Subcutaneous abdominal adipose tissue (tissue), 5 donors: Measurements from ENCODE around the gene SERPINE2.

Source experiments
- H3K27ac ChIP-seq: one replicate; pipeline ENCODE4 v1.7.0; 2013; ENCODE audit warnings: low read depth, mild to moderate bottlenecking, inconsistent platforms, low read length, moderate library complexity
- H3K27me3 ChIP-seq, 5 donors: one replicate each; pipeline ENCODE4 v1.7.0; 2013; ENCODE audit warnings: low read length in 5 of 5, inconsistent platforms in 1 of 5; ENCODE audit not compliant: control insufficient read depth in 5 of 5, insufficient read depth in 4 of 5
- H3K36me3 ChIP-seq, 5 donors: one replicate each; pipeline ENCODE4 v1.7.0; 2013; ENCODE audit warnings: low read length in 5 of 5; ENCODE audit not compliant: control insufficient read depth in 5 of 5, insufficient read depth in 5 of 5
- H3K4me1 ChIP-seq, 5 donors: one replicate each; pipeline ENCODE4 v1.7.0; 2013; ENCODE audit warnings: low read length in 5 of 5, mild to moderate bottlenecking in 3 of 5, moderate library complexity in 1 of 5; ENCODE audit not compliant: control insufficient read depth in 5 of 5, insufficient read depth in 5 of 5
- H3K4me3 ChIP-seq, 5 donors: one replicate each; pipeline ENCODE4 v1.7.0; 2013; ENCODE audit warnings: low read length in 5 of 5, low read depth in 1 of 5
- H3K9ac ChIP-seq, 5 donors: one replicate each; pipeline ENCODE4 v1.7.0; 2013; ENCODE audit warnings: low read length in 5 of 5, mild to moderate bottlenecking in 4 of 5, moderate library complexity in 3 of 5
- H3K9me3 ChIP-seq, 5 donors: one replicate each; pipeline ENCODE4 v1.7.0; 2013; ENCODE audit warnings: low read length in 5 of 5; ENCODE audit not compliant: control insufficient read depth in 5 of 5
- donor health status: healthy.
- donor health status: healthy.
- donor health status: healthy.
- donor health status: healthy.
- donor health status: healthy.

Gene SERPINE2

DNA sequence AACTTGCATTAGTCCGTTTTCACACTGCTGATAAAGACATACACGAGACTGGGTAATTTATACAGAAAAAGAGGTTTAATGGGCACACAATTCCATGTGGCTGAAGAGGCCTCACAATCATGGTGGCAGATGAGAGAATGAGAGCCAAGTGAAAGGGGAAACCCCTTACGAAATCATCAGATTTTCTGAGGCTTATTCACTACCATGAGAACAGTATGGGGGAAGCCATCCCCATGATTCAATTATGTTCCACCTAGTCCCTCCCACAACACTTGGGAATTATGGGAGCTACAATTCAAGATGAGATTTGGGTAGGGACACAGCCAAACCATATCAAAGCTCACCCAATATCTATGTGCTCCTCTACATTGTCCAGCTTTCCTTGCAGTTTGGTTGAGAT is 16.0 kb upstream of the SERPINE2 start:
- H3K27me3 ChIP-seq: no peaks in the 10 kb centered on the region
- H3K9me3 ChIP-seq: no peaks in the 10 kb centered on the region
- H3K36me3 ChIP-seq: no peaks in the 10 kb centered on the region
- no peak overlapping the region for H3K4me3 ChIP-seq
- H3K9ac ChIP-seq: no peak overlapping the region
- no peak overlapping the region for H3K27ac ChIP-seq
- H3K4me1 ChIP-seq: no peaks in the 10 kb centered on the region

DNA sequence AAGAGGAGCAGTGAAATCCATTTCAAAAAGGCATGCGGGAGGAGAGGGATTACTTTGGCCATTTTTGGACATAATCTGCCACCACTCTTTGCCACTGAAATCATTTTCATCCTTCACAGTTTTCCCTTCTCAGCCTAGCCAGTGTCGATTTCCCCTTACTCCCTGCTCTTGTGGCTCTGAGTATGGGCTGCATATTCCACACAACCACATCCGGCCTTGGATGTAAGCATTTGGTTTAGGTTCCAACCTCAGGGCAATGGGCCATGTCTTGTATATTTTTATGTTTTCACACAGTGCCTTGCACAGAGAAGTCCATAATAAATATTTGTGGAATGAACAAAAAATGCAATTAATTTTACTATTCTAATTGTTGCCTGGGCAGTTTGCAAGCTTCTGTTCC is 7.7 kb upstream of the SERPINE2 start:
- Histone ChIP-seq H3K27ac (no peak overlapping the region), H3K9me3 (peaks cover 0 to 4% (median 0%) of the 10 kb centered on the region in 5 donors), H3K36me3 (no peaks in the 10 kb centered on the region), H3K27me3 (peaks cover 0 to 5% (median 0%) of the 10 kb centered on the region in 5 donors), H3K4me1 (peaks cover 0 to 5% (median 2%) of the 10 kb centered on the region in 5 donors), H3K4me3 (no peak overlapping the region), H3K9ac (no peak overlapping the region)

DNA sequence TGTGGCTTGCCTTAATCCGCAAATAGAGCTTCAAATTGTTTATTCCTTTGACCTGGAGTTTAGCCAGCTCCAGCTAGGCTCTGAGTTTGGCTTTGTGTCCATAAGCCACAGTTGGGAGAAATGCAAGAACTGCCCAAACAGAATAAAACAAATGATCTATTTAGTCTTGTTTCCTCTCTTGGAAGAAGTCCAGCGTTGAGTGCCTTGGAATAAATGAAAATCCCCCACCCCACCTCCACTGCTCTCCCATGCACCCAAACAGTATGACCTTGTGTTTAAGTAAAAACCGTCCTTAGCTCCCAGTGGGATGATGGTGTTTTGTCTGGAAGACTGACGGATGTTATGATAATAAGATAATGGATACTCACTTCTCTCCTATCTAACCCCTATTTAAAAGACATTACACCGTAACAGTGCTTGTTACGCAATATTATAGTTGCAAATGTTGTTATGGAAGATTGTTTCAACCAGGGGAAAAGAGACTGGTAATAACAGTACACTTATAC is 3.2 kb upstream of the SERPINE2 start:
- H3K27ac ChIP-seq: no peak overlapping the region
- H3K4me1 ChIP-seq: peaks cover 0 to 19% (median 15%) of the 10 kb centered on the region in 5 donors
- H3K4me3 ChIP-seq: no peak overlapping the region
- no peaks in the 10 kb centered on the region for H3K9me3 ChIP-seq
- H3K9ac ChIP-seq: no peak overlapping the region
- H3K27me3 ChIP-seq: peaks cover 3 to 24% (median 11%) of the 10 kb centered on the region in 5 donors
- H3K36me3 ChIP-seq: no peaks in the 10 kb centered on the region

DNA sequence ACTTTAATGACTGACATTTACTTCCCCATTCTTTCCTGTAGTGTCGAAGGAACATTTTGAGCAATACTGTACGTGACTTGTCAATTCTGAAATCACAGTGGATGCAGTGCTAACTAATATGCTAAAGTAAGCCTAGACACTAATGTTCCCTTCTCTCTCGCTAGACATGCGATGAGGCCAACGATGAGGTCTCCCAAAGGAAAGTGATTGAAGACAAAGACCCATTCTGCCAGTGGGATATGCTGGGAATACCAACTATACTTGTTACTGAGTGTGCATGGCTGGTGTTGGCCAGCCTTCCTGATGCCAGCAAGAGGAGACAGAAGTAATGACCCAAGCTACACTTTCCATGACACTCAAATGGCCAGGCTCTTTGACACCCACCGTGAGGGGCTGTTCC is 2.5 kb upstream of the SERPINE2 start:
- H3K27ac ChIP-seq: no peak overlapping the region
- H3K27me3 ChIP-seq: peaks cover 4 to 30% (median 14%) of the 10 kb centered on the region in 5 donors
- H3K36me3 ChIP-seq: no peaks in the 10 kb centered on the region
- no peaks in the 10 kb centered on the region for H3K9me3 ChIP-seq
- no peak overlapping the region for H3K9ac ChIP-seq
- no peak overlapping the region for H3K4me3 ChIP-seq
- peaks cover 0 to 19% (median 15%) of the 10 kb centered on the region in 5 donors for H3K4me1 ChIP-seq

DNA sequence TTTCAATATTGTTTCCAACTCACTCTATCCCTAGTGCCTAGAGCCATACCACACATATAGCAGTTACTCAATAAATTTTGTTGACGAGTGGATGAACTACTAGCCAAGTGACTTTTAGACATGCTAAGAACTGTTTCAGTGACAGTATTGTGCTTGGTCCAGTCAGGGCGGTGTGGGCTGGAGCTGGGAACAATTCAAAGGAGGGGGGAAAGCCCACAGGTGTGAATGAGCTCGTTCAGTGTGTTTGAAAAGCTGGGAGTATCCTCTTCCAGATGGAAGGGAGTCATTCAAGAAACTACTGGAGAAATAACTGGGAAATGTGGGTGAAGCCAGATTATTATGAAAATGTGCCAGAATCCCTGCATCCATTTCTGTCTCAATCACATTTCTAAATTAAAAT is 1.7 kb upstream of the SERPINE2 start:
- H3K36me3 ChIP-seq: no peaks in the 10 kb centered on the region
- peaks cover 0 to 19% (median 15%) of the 10 kb centered on the region in 5 donors for H3K4me1 ChIP-seq
- H3K9ac ChIP-seq: no peak overlapping the region
- no peak overlapping the region for H3K4me3 ChIP-seq
- H3K27me3 ChIP-seq: peaks cover 4 to 31% (median 15%) of the 10 kb centered on the region in 5 donors
- H3K27ac ChIP-seq: no peak overlapping the region
- H3K9me3 ChIP-seq: no peaks in the 10 kb centered on the region

DNA sequence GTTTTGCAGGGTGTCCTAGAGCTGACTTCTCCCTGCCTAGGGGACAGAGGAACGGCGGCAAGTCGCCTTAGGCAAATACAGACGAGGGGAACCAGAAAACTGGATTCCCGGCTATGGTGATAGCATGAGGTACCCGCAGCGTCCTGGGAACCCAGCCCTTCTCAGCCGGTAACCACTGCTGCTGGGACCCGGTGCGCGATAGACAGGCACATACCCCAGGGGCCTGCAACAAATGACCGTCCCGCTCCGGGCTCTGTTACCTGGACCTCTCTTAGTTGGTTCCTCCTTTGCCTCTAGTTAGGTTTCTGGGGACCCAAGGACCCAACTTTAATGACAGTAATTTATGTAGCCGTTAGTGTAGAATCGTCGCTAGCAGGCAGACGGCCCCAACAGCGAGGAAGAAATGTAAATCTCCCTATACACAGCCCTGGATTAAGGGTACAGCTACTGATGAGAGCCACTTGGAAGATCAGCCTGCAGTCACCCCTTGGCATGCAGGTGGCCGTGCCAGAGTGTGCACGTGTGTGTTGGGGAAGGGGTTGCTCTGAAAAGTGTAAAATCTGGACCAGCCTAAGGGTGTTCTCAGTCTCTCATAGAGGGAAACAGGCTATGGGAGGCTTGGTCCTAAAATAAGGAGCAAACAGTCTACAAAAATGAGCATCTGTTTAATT is 819 bp upstream of the SERPINE2 start:
- no peak overlapping the region for H3K9ac ChIP-seq

DNA sequence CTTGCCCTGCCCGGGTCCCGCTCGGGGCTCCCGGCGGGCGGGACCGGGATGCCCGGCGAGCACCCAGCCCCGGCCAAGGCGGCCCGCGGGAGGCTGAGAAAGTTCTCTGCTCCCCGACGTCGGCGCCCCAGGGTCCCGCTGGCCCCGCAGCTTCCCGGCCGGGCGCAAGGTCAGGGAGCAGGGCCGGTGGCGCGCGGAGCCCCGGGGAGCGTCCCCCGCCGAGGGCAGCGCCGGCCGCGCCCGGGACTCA is 331 bp downstream of the SERPINE2 start:
- peak overlapping the region in 4 of 5 donors; percentile 49 to 65 (median 60) for H3K4me3 ChIP-seq
- no peaks in the 10 kb centered on the region for H3K9me3 ChIP-seq
- H3K4me1 ChIP-seq: peaks cover 5 to 19% (median 15%) of the 10 kb centered on the region in 5 donors
- H3K36me3 ChIP-seq: no peaks in the 10 kb centered on the region
- H3K9ac ChIP-seq: no peak overlapping the region
- no peak overlapping the region for H3K27ac ChIP-seq
- H3K27me3 ChIP-seq: peaks cover 4 to 36% (median 20%) of the 10 kb centered on the region in 5 donors

More for the DNA sequence above, 819 bp upstream of the SERPINE2 start:
- peaks cover 4 to 35% (median 17%) of the 10 kb centered on the region in 5 donors for H3K27me3 ChIP-seq
- H3K4me3 ChIP-seq: peak overlapping the region in 4 of 5 donors; percentile 50 to 65 (median 59)
- no peak overlapping the region for H3K27ac ChIP-seq
- no peaks in the 10 kb centered on the region for H3K36me3 ChIP-seq
- no peaks in the 10 kb centered on the region for H3K9me3 ChIP-seq
- peaks cover 3 to 19% (median 15%) of the 10 kb centered on the region in 5 donors for H3K4me1 ChIP-seq

DNA sequence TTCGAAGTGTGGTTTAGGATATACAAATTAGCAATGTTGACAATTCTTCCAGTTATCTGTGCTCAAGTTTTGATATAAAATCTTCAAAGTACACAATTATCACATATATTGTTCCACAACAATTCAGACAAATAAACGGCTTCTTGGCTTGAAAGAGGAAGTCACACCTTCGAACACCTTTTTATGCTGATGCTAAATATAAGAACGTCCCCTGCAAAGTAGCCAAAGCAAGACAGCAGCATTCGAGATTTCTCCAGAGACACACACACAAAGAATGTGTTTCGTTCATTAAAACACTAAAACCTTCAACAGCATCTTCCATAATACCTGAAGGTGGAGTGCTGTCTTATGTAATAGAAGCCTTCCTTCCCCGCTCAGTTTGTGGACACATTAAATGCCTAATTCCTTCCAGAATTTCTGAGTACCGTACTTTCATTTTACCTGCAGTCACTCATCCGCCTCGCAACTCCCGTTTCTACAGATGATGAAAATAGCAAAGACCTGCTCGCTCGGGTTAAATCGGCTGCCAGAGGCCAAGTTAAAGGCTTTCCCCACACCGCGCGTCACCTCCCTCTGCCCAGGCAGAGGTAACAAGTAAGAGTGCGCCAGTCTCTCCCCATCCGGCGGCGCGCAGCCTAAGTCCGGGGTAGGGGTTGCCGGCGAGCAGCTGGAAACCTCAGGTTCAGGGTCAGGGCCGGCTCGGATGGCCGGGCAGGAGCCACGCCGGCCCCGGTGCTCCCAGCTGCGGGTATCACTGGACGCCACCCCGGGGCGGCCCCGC is 847 bp downstream of the SERPINE2 start:
- H3K36me3 ChIP-seq: no peaks in the 10 kb centered on the region
- no peak overlapping the region for H3K27ac ChIP-seq
- H3K9ac ChIP-seq: peak overlapping the region in 2 of 5 donors; percentile 7 to 26
- H3K4me1 ChIP-seq: peaks cover 5 to 19% (median 15%) of the 10 kb centered on the region in 5 donors
- H3K27me3 ChIP-seq: peaks cover 4 to 36% (median 20%) of the 10 kb centered on the region in 5 donors
- H3K9me3 ChIP-seq: no peaks in the 10 kb centered on the region
- peak overlapping the region; percentile 49 to 66 (median 63) for H3K4me3 ChIP-seq

DNA sequence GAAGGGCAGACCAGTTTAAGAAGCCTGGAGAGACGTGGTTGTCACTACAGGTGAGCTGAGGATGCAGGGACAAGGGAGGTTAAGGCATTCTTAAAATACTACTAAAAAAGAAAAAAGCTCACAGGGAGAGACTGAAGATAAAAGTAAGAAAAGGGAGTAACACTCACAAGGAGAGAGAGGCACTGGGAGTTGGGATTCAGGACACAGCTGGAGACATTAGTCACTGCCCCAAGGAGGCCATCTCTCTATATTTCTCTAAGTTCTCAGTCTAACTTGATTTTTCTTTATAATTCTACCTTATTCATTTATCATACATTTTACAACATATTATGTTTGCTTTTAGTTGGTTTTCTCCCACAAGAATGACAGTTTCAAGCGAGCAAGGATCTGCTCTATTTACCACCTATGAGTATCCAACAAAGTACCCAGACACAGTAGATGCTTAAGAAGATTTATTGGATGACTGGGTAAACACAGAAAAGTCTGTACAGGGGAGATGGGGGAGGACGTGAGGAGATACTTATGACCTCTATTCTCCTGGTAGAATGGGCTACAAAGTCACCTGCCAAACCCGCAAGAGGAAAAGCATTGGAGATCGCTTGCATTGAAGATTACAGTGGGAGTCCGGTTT is 2.2 kb downstream of the SERPINE2 start:
- Histone ChIP-seq H3K27me3 (peaks cover 4 to 36% (median 20%) of the 10 kb centered on the region in 5 donors), H3K36me3 (no peaks in the 10 kb centered on the region), H3K9me3 (no peaks in the 10 kb centered on the region), H3K27ac (no peak overlapping the region), H3K9ac (no peak overlapping the region), H3K4me3 (no peak overlapping the region), H3K4me1 (peaks cover 5 to 16% (median 13%) of the 10 kb centered on the region in 5 donors)

DNA sequence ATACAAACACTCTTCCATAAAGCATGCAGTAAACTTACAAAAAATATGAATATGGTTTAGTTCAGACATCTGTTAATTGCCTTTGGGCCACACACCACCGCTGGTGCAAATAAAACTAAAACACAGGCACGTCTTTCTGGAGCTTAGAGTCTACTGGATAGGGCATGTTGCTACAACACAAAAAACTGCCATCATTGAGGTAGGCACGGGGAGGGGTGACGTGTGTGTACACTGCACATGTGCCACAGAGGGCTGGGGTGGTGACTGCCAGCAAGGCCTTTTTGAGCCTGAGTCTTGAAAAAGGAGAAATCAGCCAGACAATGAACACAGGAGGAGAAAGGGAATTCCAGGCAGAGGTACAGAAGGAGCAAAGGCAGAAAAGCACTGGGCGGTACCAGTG is 5.1 kb downstream of the SERPINE2 start:
- Histone ChIP-seq H3K9me3 (peaks cover 0 to 4% (median 0%) of the 10 kb centered on the region in 5 donors), H3K9ac (no peak overlapping the region), H3K4me3 (no peak overlapping the region), H3K27ac (no peak overlapping the region), H3K27me3 (peaks cover 4 to 30% (median 16%) of the 10 kb centered on the region in 5 donors), H3K36me3 (no peaks in the 10 kb centered on the region), H3K4me1 (peaks cover 5 to 10% (median 7%) of the 10 kb centered on the region in 5 donors)
